KOPT-K1 (cell line): ENCODE data around the gene DPP8.
"Not testable (repeated sequence)": the region's sequence is repeated elsewhere in the genome, so short reads cannot be mapped to it uniquely, and the experiment has no call there.

Experiments used
- H3K27ac ChIP-seq: fragments of 200-600 bp; sonication (generic); 2 replicates; pipeline ENCODE4 v1.5.1; 2016; ENCODE audit warnings: antibody characterized with exemption, mild to moderate bottlenecking, low read depth, low read length; ENCODE audit not compliant: poor library complexity, severe bottlenecking
- H3K36me3 ChIP-seq: fragments of 200-600 bp; sonication (generic); 2 replicates; pipeline ENCODE4 v1.5.1; 2017; ENCODE audit warnings: antibody characterized with exemption, mild to moderate bottlenecking, low read length, moderate library complexity; ENCODE audit not compliant: insufficient read depth
- H3K9me3 ChIP-seq: fragments of 200-600 bp; sonication (generic); 2 replicates; pipeline ENCODE4 v1.5.1; 2017; ENCODE audit warnings: antibody characterized with exemption, low read length, mild to moderate bottlenecking; ENCODE audit not compliant: insufficient read depth, poor library complexity, severe bottlenecking

The DPP8 gene

GRCh38 chr15:65408324-65409035 is 109.0 kb downstream of the DPP8 start:
- no peaks in the 10 kb centered on the region for H3K36me3 ChIP-seq
- no peaks in the 10 kb centered on the region for H3K9me3 ChIP-seq
- H3K27ac ChIP-seq, result no peak overlapping the region

GRCh38 chr15:65406424-65407000 is 111.0 kb downstream of the DPP8 start:
- H3K36me3 ChIP-seq, result no peaks in the 10 kb centered on the region
- no peaks in the 10 kb centered on the region for H3K9me3 ChIP-seq
- H3K27ac ChIP-seq, result no peak overlapping the region

GRCh38 chr15:65405791-65406423 is 111.6 kb downstream of the DPP8 start:
- H3K27ac ChIP-seq, result no peak overlapping the region
- no peaks in the 10 kb centered on the region for H3K36me3 ChIP-seq
- no peaks in the 10 kb centered on the region for H3K9me3 ChIP-seq

- no peaks in the 10 kb centered on the region for H3K36me3 ChIP-seq
- no peak overlapping the region for H3K27ac ChIP-seq
- no peaks in the 10 kb centered on the region for H3K9me3 ChIP-seq
Observed at GRCh38 chr15:65404186-65404872, 113.2 kb downstream of the DPP8 start.

- no peak overlapping the region for H3K27ac ChIP-seq
- H3K9me3 ChIP-seq, result no peaks in the 10 kb centered on the region
- no peaks in the 10 kb centered on the region for H3K36me3 ChIP-seq
Observed at GRCh38 chr15:65402961-65403360, 114.5 kb downstream of the DPP8 start.

- H3K27ac ChIP-seq, result no peak overlapping the region
- H3K9me3 ChIP-seq, result no peaks in the 10 kb centered on the region
- H3K36me3 ChIP-seq, result no peaks in the 10 kb centered on the region
Observed at GRCh38 chr15:65401611-65402240, 115.8 kb downstream of the DPP8 start.

GRCh38 chr15:65400760-65401610 is 116.5 kb downstream of the DPP8 start:
- Histone ChIP-seq H3K36me3 (no peaks in the 10 kb centered on the region), H3K27ac (no peak overlapping the region), H3K9me3 (no peaks in the 10 kb centered on the region)

- Histone ChIP-seq H3K27ac (no peak overlapping the region), H3K9me3 (no peaks in the 10 kb centered on the region), H3K36me3 (no peaks in the 10 kb centered on the region)
Observed at GRCh38 chr15:65399997-65400396, 117.5 kb downstream of the DPP8 start.

GRCh38 chr15:65399001-65399706 is 118.3 kb downstream of the DPP8 start:
- no peak overlapping the region for H3K27ac ChIP-seq
- no peaks in the 10 kb centered on the region for H3K36me3 ChIP-seq
- H3K9me3 ChIP-seq, result no peaks in the 10 kb centered on the region

- H3K36me3 ChIP-seq, H3K27ac ChIP-seq, H3K9me3 ChIP-seq: not testable (repeated sequence)
Observed at GRCh38 chr15:65398486-65398885, 119.0 kb downstream of the DPP8 start.

- H3K27ac ChIP-seq, result no peak overlapping the region
- H3K9me3 ChIP-seq, result no peaks in the 10 kb centered on the region
- H3K36me3 ChIP-seq, result no peaks in the 10 kb centered on the region
Observed at GRCh38 chr15:65396965-65397317, 120.5 kb downstream of the DPP8 start.

- Histone ChIP-seq H3K36me3 (no peaks in the 10 kb centered on the region), H3K27ac (no peak overlapping the region), H3K9me3 (no peaks in the 10 kb centered on the region)
Observed at GRCh38 chr15:65396283-65396964, 121.1 kb downstream of the DPP8 start.

GRCh38 chr15:65395567-65396202 is 121.8 kb downstream of the DPP8 start:
- Histone ChIP-seq H3K36me3 (no peaks in the 10 kb centered on the region), H3K9me3 (no peaks in the 10 kb centered on the region), H3K27ac (no peak overlapping the region)
